ENCODE measurements around the gene LRRC4B.

GRCh38 chr19:50602089-50602422 is 33.8 kb upstream of the LRRC4B start:
- no peak for TF ChIP-seq CEBPB (IDR thresholded peaks at IDR 0.05; ENCODE audit: low read depth, low read length)
- TF ChIP-seq CTCF (conservative IDR thresholded peaks at IDR 0.05; ENCODE audit: low read depth, low read length): no peak
- TF ChIP-seq USF2 (IDR thresholded peaks at IDR 0.05; ENCODE audit: low read depth, low read length): no peak
- no peak for TF ChIP-seq MAFK (IDR thresholded peaks at IDR 0.05; ENCODE audit: low read depth, low read length)
- no peak for TF ChIP-seq SMC3 (IDR thresholded peaks at IDR 0.05; ENCODE audit: low read depth, low read length)
- no peak for TF ChIP-seq POLR2A (IDR thresholded peaks at IDR 0.05; ENCODE audit: low read depth, low read length)
- no peak for TF ChIP-seq CHD1 (IDR thresholded peaks at IDR 0.05; ENCODE audit: low read depth, low read length)
- TF ChIP-seq MXI1 (IDR thresholded peaks at IDR 0.05; ENCODE audit: borderline replicate concordance, low read depth, low read length): no peak
- TF ChIP-seq, protein P1, sequence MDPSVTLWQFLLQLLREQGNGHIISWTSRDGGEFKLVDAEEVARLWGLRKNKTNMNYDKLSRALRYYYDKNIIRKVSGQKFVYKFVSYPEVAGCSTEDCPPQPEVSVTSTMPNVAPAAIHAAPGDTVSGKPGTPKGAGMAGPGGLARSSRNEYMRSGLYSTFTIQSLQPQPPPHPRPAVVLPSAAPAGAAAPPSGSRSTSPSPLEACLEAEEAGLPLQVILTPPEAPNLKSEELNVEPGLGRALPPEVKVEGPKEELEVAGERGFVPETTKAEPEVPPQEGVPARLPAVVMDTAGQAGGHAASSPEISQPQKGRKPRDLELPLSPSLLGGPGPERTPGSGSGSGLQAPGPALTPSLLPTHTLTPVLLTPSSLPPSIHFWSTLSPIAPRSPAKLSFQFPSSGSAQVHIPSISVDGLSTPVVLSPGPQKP (IDR thresholded peaks at IDR 0.05; ENCODE audit: borderline replicate concordance, low read depth, low read length): no peak
- TF ChIP-seq RCOR1 (IDR thresholded peaks at IDR 0.05; ENCODE audit: insufficient replicate concordance, low read length): no peak

All from IMR-90 (cell line).